ENCODE results near the gene OSBPL5.

The OSBPL5 gene

DNA sequence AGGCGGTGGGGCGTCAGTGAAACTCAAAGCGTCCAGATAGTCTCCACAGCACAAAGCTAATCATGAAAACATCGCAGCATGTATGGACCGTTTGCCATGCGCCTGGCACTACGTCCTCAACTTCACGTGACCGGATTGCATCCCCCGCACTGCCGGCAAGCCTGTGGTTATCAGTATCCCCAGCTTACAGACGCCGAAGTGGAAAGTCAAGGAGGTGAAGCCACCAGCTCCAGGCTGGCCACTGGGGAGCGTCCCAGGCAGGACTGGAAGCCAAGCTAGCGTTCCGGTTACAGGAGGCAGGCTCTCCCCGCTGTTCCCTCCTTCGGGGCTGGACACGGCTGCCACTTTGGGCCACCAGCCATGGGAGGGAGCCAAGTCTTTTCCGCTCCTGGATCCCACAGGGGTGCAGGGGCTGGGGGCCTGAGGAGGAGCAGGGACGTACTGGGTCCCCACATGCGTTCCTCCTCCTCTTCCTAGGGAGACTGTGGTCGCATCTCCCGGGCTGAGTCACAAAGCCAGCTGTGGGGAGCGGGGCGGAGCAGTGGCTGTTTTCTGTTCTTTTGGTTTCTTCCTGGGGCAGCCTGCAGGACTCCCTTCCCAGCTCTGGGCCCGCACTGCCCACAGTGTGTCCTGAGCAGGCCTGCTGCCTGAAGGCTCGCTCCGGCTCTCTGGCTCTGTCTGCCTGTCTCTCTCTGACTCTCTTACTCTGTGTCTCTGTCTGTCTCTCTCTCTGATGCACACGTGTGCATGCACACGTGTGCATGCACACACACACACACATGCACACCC is 4.3 kb upstream of the OSBPL5 start:
- Histone ChIP-seq H3K9me3 (ENCODE audit: control insufficient read depth, insufficient read depth, low read depth, low read length) (no peaks in the 10 kb centered on the region), H3K4me3 (ENCODE audit: low read depth, low read length) (peak overlapping the region; percentile 3), H3K27ac (ENCODE audit: extremely low read depth, low read depth, low read length) (no peak overlapping the region), H3K4me1 (ENCODE audit: control insufficient read depth, insufficient read depth, low read length) (no peaks in the 10 kb centered on the region), H3K36me3 (ENCODE audit: control insufficient read depth in 2 of 2, insufficient read depth in 1 of 2, low read length in 2 of 2) (no peaks in the 10 kb centered on the region)
- CTCF ChIA-PET: interaction anchor here (0.6 to 1.2 kb wide), 3 partner anchors 15 to 419 kb away, joined by 3 to 7 read pairs (median 6); no protein-coding TSS in a partner anchor
- POLR2A ChIA-PET: interaction anchor here (0.9 to 1.0 kb wide), 2 partner anchors 9 to 22 kb away, joined by 3 to 4 read pairs; no protein-coding TSS in a partner anchor
- no peak for TF ChIP-seq ZNF2 (tag by site-specific recombination; IDR thresholded peaks at IDR 0.05)
- no peak for TF ChIP-seq ZNF274 (IDR thresholded peaks at IDR 0.05; ENCODE audit: low read length)
- TF ChIP-seq ZNF274 (tag by site-specific recombination; IDR thresholded peaks at IDR 0.05; ENCODE audit: borderline replicate concordance): no peak
- TF ChIP-seq, protein P1, sequence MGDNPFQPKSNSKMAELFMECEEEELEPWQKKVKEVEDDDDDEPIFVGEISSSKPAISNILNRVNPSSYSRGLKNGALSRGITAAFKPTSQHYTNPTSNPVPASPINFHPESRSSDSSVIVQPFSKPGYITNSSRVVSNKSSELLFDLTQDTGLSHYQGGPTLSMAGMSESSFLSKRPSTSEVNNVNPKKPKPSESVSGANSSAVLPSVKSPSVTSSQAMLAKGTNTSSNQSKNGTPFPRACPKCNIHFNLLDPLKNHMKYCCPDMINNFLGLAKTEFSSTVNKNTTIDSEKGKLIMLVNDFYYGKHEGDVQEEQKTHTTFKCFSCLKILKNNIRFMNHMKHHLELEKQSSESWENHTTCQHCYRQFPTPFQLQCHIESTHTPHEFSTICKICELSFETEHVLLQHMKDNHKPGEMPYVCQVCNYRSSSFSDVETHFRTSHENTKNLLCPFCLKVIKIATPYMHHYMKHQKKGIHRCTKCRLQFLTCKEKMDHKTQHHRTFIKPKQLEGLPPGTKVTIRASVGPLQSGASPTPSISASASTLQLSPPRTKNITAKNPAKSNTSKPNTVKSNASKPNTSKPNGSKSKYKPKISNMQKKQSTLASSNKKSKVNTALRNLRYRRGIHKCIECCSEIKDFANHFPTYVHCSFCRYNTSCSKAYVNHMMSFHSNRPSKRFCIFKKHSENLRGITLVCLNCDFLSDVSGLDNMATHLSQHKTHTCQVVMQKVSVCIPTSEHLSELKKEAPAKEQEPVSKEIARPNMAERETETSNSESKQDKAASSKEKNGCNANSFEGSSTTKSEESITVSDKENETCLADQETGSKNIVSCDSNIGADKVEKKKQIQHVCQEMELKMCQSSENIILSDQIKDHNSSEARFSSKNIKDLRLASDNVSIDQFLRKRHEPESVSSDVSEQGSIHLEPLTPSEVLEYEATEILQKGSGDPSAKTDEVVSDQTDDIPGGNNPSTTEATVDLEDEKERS (tag by site-specific recombination; IDR thresholded peaks at IDR 0.05): no peak
- TF ChIP-seq, protein P2, sequence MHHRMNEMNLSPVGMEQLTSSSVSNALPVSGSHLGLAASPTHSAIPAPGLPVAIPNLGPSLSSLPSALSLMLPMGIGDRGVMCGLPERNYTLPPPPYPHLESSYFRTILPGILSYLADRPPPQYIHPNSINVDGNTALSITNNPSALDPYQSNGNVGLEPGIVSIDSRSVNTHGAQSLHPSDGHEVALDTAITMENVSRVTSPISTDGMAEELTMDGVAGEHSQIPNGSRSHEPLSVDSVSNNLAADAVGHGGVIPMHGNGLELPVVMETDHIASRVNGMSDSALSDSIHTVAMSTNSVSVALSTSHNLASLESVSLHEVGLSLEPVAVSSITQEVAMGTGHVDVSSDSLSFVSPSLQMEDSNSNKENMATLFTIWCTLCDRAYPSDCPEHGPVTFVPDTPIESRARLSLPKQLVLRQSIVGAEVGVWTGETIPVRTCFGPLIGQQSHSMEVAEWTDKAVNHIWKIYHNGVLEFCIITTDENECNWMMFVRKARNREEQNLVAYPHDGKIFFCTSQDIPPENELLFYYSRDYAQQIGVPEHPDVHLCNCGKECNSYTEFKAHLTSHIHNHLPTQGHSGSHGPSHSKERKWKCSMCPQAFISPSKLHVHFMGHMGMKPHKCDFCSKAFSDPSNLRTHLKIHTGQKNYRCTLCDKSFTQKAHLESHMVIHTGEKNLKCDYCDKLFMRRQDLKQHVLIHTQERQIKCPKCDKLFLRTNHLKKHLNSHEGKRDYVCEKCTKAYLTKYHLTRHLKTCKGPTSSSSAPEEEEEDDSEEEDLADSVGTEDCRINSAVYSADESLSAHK (tag by site-specific recombination; IDR thresholded peaks at IDR 0.05): no peak
- TF ChIP-seq, protein P3, sequence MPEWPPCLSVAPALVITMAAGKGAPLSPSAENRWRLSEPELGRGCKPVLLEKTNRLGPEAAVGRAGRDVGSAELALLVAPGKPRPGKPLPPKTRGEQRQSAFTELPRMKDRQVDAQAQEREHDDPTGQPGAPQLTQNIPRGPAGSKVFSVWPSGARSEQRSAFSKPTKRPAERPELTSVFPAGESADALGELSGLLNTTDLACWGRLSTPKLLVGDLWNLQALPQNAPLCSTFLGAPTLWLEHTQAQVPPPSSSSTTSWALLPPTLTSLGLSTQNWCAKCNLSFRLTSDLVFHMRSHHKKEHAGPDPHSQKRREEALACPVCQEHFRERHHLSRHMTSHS (tag by site-specific recombination; IDR thresholded peaks at IDR 0.05): no peak
- TF ChIP-seq, protein P4, sequence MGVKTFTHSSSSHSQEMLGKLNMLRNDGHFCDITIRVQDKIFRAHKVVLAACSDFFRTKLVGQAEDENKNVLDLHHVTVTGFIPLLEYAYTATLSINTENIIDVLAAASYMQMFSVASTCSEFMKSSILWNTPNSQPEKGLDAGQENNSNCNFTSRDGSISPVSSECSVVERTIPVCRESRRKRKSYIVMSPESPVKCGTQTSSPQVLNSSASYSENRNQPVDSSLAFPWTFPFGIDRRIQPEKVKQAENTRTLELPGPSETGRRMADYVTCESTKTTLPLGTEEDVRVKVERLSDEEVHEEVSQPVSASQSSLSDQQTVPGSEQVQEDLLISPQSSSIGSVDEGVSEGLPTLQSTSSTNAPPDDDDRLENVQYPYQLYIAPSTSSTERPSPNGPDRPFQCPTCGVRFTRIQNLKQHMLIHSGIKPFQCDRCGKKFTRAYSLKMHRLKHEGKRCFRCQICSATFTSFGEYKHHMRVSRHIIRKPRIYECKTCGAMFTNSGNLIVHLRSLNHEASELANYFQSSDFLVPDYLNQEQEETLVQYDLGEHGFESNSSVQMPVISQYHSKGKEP (tag by site-specific recombination; IDR thresholded peaks at IDR 0.05): no peak
- TF ChIP-seq ZNF530 (tag by site-specific recombination; IDR thresholded peaks at IDR 0.05; ENCODE audit: low read depth): no peak
- TF ChIP-seq, protein P5, sequence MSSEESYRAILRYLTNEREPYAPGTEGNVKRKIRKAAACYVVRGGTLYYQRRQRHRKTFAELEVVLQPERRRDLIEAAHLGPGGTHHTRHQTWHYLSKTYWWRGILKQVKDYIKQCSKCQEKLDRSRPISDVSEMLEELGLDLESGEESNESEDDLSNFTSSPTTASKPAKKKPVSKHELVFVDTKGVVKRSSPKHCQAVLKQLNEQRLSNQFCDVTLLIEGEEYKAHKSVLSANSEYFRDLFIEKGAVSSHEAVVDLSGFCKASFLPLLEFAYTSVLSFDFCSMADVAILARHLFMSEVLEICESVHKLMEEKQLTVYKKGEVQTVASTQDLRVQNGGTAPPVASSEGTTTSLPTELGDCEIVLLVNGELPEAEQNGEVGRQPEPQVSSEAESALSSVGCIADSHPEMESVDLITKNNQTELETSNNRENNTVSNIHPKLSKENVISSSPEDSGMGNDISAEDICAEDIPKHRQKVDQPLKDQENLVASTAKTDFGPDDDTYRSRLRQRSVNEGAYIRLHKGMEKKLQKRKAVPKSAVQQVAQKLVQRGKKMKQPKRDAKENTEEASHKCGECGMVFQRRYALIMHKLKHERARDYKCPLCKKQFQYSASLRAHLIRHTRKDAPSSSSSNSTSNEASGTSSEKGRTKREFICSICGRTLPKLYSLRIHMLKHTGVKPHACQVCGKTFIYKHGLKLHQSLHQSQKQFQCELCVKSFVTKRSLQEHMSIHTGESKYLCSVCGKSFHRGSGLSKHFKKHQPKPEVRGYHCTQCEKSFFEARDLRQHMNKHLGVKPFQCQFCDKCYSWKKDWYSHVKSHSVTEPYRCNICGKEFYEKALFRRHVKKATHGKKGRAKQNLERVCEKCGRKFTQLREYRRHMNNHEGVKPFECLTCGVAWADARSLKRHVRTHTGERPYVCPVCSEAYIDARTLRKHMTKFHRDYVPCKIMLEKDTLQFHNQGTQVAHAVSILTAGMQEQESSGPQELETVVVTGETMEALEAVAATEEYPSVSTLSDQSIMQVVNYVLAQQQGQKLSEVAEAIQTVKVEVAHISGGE (tag by site-specific recombination; conservative IDR thresholded peaks at IDR 0.05; ENCODE audit: low read depth): no peak
- TF ChIP-seq KLF10 (tag by site-specific recombination; IDR thresholded peaks at IDR 0.05): no peak
- no peak for TF ChIP-seq ZSCAN16 (tag by site-specific recombination; IDR thresholded peaks at IDR 0.05)
- TF ChIP-seq, protein P6, sequence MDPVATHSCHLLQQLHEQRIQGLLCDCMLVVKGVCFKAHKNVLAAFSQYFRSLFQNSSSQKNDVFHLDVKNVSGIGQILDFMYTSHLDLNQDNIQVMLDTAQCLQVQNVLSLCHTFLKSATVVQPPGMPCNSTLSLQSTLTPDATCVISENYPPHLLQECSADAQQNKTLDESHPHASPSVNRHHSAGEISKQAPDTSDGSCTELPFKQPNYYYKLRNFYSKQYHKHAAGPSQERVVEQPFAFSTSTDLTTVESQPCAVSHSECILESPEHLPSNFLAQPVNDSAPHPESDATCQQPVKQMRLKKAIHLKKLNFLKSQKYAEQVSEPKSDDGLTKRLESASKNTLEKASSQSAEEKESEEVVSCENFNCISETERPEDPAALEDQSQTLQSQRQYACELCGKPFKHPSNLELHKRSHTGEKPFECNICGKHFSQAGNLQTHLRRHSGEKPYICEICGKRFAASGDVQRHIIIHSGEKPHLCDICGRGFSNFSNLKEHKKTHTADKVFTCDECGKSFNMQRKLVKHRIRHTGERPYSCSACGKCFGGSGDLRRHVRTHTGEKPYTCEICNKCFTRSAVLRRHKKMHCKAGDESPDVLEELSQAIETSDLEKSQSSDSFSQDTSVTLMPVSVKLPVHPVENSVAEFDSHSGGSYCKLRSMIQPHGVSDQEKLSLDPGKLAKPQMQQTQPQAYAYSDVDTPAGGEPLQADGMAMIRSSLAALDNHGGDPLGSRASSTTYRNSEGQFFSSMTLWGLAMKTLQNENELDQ (tag by site-specific recombination; IDR thresholded peaks at IDR 0.05; ENCODE audit: low read depth): no peak
- TF ChIP-seq GLIS1 (tag by site-specific recombination; IDR thresholded peaks at IDR 0.05): peak; percentile 81
- no peak for TF ChIP-seq ZNF707 (tag by site-specific recombination; IDR thresholded peaks at IDR 0.05)
- TF ChIP-seq ZNF350 (tag by site-specific recombination; IDR thresholded peaks at IDR 0.05): no peak
- TF ChIP-seq, protein P7, sequence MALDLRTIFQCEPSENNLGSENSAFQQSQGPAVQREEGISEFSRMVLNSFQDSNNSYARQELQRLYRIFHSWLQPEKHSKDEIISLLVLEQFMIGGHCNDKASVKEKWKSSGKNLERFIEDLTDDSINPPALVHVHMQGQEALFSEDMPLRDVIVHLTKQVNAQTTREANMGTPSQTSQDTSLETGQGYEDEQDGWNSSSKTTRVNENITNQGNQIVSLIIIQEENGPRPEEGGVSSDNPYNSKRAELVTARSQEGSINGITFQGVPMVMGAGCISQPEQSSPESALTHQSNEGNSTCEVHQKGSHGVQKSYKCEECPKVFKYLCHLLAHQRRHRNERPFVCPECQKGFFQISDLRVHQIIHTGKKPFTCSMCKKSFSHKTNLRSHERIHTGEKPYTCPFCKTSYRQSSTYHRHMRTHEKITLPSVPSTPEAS (tag by site-specific recombination; IDR thresholded peaks at IDR 0.05): peak; percentile 87
- TF ChIP-seq ZNF596 (tag by site-specific recombination; IDR thresholded peaks at IDR 0.05): no peak
- no peak for TF ChIP-seq TCF7L2 (IDR thresholded peaks at IDR 0.05; ENCODE audit: borderline replicate concordance, low read depth, low read length)
- TF ChIP-seq ZNF785 (tag by site-specific recombination; IDR thresholded peaks at IDR 0.05): no peak

All from HEK293 (cell line).